Gastrocnemius medialis (tissue), 4 donors: ENCODE data around the gene MEIOB.

ENCODE experiments used
- POLR2A ChIP-seq, 2 donors: fragments of 450-650 bp; IDR thresholded peaks; one replicate each; pipeline ENCODE4 v1.6.1; 2017; ENCODE audit warnings: antibody characterized with exemption in 2 of 2, mild to moderate bottlenecking in 2 of 2, moderate library complexity in 2 of 2
- TF ChIP-seq, protein P1 (sequence below), 5 experiments: fragments of 450-650 bp in 3 of 5; fragments of 200-600 bp in 2 of 5; sonication (generic) in 2 of 5; IDR thresholded peaks in 4 of 5; conservative IDR thresholded peaks in 1 of 5; 1 replicate in 4 of 5; 2 replicates in 1 of 5; pipeline ENCODE4 v1.5.1; 2016 to 2019; ENCODE audit warnings: antibody characterized with exemption in 5 of 5, mild to moderate bottlenecking in 3 of 5, moderate library complexity in 3 of 5

DNA sequence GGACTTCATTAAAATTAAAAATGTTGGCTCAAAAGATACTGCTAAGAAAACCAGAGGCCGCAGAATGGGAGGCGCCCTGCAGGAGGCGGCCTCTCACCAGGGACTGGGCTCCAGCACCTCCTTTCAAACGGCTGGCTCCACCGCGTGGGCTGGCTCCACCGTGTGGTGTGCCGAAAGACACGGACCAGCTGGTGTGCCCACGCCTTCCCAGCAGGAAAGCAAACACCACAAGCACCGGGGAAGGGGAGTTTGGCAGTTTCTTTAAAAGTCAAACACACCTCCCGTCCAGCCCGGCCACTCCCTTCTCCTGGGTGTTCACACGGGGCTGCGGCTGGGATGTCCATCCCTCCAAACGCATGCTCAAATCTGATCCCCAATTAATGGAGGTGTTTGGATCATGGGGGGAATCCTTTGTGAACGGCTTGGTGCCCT, 59.2 kb downstream of the MEIOB start:
- TF ChIP-seq POLR2A (IDR thresholded peaks at IDR 0.05): no peak
- TF ChIP-seq, protein P1, sequence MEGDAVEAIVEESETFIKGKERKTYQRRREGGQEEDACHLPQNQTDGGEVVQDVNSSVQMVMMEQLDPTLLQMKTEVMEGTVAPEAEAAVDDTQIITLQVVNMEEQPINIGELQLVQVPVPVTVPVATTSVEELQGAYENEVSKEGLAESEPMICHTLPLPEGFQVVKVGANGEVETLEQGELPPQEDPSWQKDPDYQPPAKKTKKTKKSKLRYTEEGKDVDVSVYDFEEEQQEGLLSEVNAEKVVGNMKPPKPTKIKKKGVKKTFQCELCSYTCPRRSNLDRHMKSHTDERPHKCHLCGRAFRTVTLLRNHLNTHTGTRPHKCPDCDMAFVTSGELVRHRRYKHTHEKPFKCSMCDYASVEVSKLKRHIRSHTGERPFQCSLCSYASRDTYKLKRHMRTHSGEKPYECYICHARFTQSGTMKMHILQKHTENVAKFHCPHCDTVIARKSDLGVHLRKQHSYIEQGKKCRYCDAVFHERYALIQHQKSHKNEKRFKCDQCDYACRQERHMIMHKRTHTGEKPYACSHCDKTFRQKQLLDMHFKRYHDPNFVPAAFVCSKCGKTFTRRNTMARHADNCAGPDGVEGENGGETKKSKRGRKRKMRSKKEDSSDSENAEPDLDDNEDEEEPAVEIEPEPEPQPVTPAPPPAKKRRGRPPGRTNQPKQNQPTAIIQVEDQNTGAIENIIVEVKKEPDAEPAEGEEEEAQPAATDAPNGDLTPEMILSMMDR (IDR thresholded peaks at IDR 0.05 in 4 of 5, conservative IDR thresholded peaks at IDR 0.05 in 1 of 5): peak in 2 of 5 experiments; percentile 26 to 33
